Measurements from ENCODE around the gene TNFSF11.

Gene TNFSF11

GRCh38 chr13:42612021-42612765 lies 38.2 kb downstream of the TNFSF11 start:
- FAIRE-seq, result no peak

GRCh38 chr13:42614436-42615035 lies 40.6 kb downstream of the TNFSF11 start:
- no peak for FAIRE-seq

GRCh38 chr13:42615691-42616090 lies 41.7 kb downstream of the TNFSF11 start:
- FAIRE-seq, result no peak

GRCh38 chr13:42617221-42617620 lies 43.3 kb downstream of the TNFSF11 start:
- FAIRE-seq, result no peak

- no peak for FAIRE-seq
Observed at GRCh38 chr13:42623916-42624315, 50.0 kb downstream of the TNFSF11 start.

- no peak for FAIRE-seq
Observed at GRCh38 chr13:42625611-42626010, 51.7 kb downstream of the TNFSF11 start.

- no peak for FAIRE-seq
Observed at GRCh38 chr13:42626176-42626860, 52.4 kb downstream of the TNFSF11 start.

GRCh38 chr13:42628666-42629065 lies 54.7 kb downstream of the TNFSF11 start:
- no peak for FAIRE-seq

GRCh38 chr13:42631181-42631580 lies 57.2 kb downstream of the TNFSF11 start:
- no peak for FAIRE-seq

GRCh38 chr13:42633495-42633894 lies 59.5 kb downstream of the TNFSF11 start:
- FAIRE-seq, result no peak

- no peak for FAIRE-seq
Observed at GRCh38 chr13:42638101-42638500, 64.1 kb downstream of the TNFSF11 start.

GRCh38 chr13:42638886-42639285 lies 64.9 kb downstream of the TNFSF11 start:
- no peak for FAIRE-seq

GRCh38 chr13:42643076-42643475 lies 69.1 kb downstream of the TNFSF11 start:
- FAIRE-seq, result no peak

GRCh38 chr13:42644841-42645240 lies 70.9 kb downstream of the TNFSF11 start:
- FAIRE-seq, result no peak

GRCh38 chr13:42645717-42646116 lies 71.8 kb downstream of the TNFSF11 start:
- FAIRE-seq, result no peak

GRCh38 chr13:42649141-42649540 lies 75.2 kb downstream of the TNFSF11 start:
- no peak for FAIRE-seq

- no peak for FAIRE-seq
Observed at GRCh38 chr13:42649831-42650230, 75.9 kb downstream of the TNFSF11 start.

- no peak for FAIRE-seq
Observed at GRCh38 chr13:42650506-42650905, 76.6 kb downstream of the TNFSF11 start.

GRCh38 chr13:42651936-42652641 lies 78.1 kb downstream of the TNFSF11 start:
- FAIRE-seq, result no peak

GRCh38 chr13:42652642-42653415 lies 78.9 kb downstream of the TNFSF11 start:
- no peak for FAIRE-seq

- no peak for FAIRE-seq
Observed at GRCh38 chr13:42653679-42654078, 79.7 kb downstream of the TNFSF11 start.

- FAIRE-seq, result peak; percentile 84
Observed at GRCh38 chr13:42654212-42654611, 80.3 kb downstream of the TNFSF11 start.

All from endometrium (tissue), 2 donors.